ENCODE data around the gene CKS2.
A peak's percentile ranks its signal among the peaks of the same experiment; 100 is the strongest.

Gene CKS2

GRCh38 chr9:89304020-89304833, 6.8 kb upstream of the CKS2 start:
- H3K4me1 Mint-ChIP-seq, result peaks cover 5% of the 10 kb centered on the region
- peaks cover 8% of the 10 kb centered on the region for H3K36me3 Mint-ChIP-seq
- H3K4me3 Mint-ChIP-seq, result no peak overlapping the region
- H3K27me3 Mint-ChIP-seq, result no peaks in the 10 kb centered on the region
- H3K9me3 Mint-ChIP-seq, result no peaks in the 10 kb centered on the region
- H3K27ac Mint-ChIP-seq, result no peak overlapping the region

- Mint-ChIP-seq H3K27ac (no peak overlapping the region), H3K9me3 (no peaks in the 10 kb centered on the region), H3K27me3 (no peaks in the 10 kb centered on the region), H3K4me3 (no peak overlapping the region), H3K4me1 (peaks cover 5% of the 10 kb centered on the region), H3K36me3 (peaks cover 8% of the 10 kb centered on the region)
Observed at GRCh38 chr9:89304834-89305188, 6.2 kb upstream of the CKS2 start.

GRCh38 chr9:89305868-89306267, 5.1 kb upstream of the CKS2 start:
- H3K9me3 Mint-ChIP-seq, result no peaks in the 10 kb centered on the region
- peaks cover 6% of the 10 kb centered on the region for H3K36me3 Mint-ChIP-seq
- H3K27ac Mint-ChIP-seq, result no peak overlapping the region
- H3K4me3 Mint-ChIP-seq, result no peak overlapping the region
- no peaks in the 10 kb centered on the region for H3K27me3 Mint-ChIP-seq
- peaks cover 5% of the 10 kb centered on the region for H3K4me1 Mint-ChIP-seq

- Mint-ChIP-seq H3K4me3 (peak overlapping the region; percentile 90), H3K27ac (peak overlapping the region; percentile 35), H3K27me3 (no peaks in the 10 kb centered on the region), H3K36me3 (peaks cover 6% of the 10 kb centered on the region), H3K4me1 (peaks cover 19% of the 10 kb centered on the region), H3K9me3 (no peaks in the 10 kb centered on the region)
Observed at GRCh38 chr9:89309166-89309565, 1.8 kb upstream of the CKS2 start.

- H3K27me3 Mint-ChIP-seq, result no peaks in the 10 kb centered on the region
- H3K4me3 Mint-ChIP-seq, result peak overlapping the region; percentile 90
- no peaks in the 10 kb centered on the region for H3K9me3 Mint-ChIP-seq
- peaks cover 26% of the 10 kb centered on the region for H3K4me1 Mint-ChIP-seq
- peaks cover 4% of the 10 kb centered on the region for H3K36me3 Mint-ChIP-seq
- peak overlapping the region; percentile 92 for H3K27ac Mint-ChIP-seq
Observed at GRCh38 chr9:89309608-89310474, 1.2 kb upstream of the CKS2 start.

- peaks cover 4% of the 10 kb centered on the region for H3K36me3 Mint-ChIP-seq
- H3K4me3 Mint-ChIP-seq, result peak overlapping the region; percentile 90
- H3K9me3 Mint-ChIP-seq, result no peaks in the 10 kb centered on the region
Observed at GRCh38 chr9:89311346-89312221, 589 bp downstream of the CKS2 start.

GRCh38 chr9:89312222-89312571, 1.2 kb downstream of the CKS2 start:
- Mint-ChIP-seq H3K4me1 (peaks cover 32% of the 10 kb centered on the region), H3K27ac (peak overlapping the region; percentile 23), H3K36me3 (peaks cover 9% of the 10 kb centered on the region), H3K27me3 (no peaks in the 10 kb centered on the region), H3K4me3 (peak overlapping the region; percentile 85), H3K9me3 (no peaks in the 10 kb centered on the region)

More at GRCh38 chr9:89311346-89312221, 589 bp downstream of the CKS2 start:
- Mint-ChIP-seq H3K27ac (peak overlapping the region; percentile 97), H3K4me1 (peaks cover 30% of the 10 kb centered on the region), H3K27me3 (no peaks in the 10 kb centered on the region)

- Mint-ChIP-seq H3K9me3 (no peaks in the 10 kb centered on the region), H3K27ac (no peak overlapping the region)
Observed at GRCh38 chr9:89313842-89314241, 2.8 kb downstream of the CKS2 start.

GRCh38 chr9:89314955-89315354, 4.0 kb downstream of the CKS2 start:
- H3K4me1 Mint-ChIP-seq, result peaks cover 45% of the 10 kb centered on the region
- peaks cover 18% of the 10 kb centered on the region for H3K36me3 Mint-ChIP-seq
- H3K4me3 Mint-ChIP-seq, result no peak overlapping the region

More at GRCh38 chr9:89313842-89314241, 2.8 kb downstream of the CKS2 start:
- Mint-ChIP-seq H3K4me1 (peaks cover 37% of the 10 kb centered on the region), H3K27me3 (no peaks in the 10 kb centered on the region), H3K36me3 (peaks cover 16% of the 10 kb centered on the region), H3K4me3 (no peak overlapping the region)

GRCh38 chr9:89315482-89315881, 4.5 kb downstream of the CKS2 start:
- H3K27me3 Mint-ChIP-seq, result no peaks in the 10 kb centered on the region
- H3K36me3 Mint-ChIP-seq, result peaks cover 18% of the 10 kb centered on the region
- no peak overlapping the region for H3K27ac Mint-ChIP-seq
- H3K9me3 Mint-ChIP-seq, result no peaks in the 10 kb centered on the region
- no peak overlapping the region for H3K4me3 Mint-ChIP-seq
- H3K4me1 Mint-ChIP-seq, result peaks cover 48% of the 10 kb centered on the region

More at GRCh38 chr9:89314955-89315354, 4.0 kb downstream of the CKS2 start:
- Mint-ChIP-seq H3K27me3 (no peaks in the 10 kb centered on the region), H3K9me3 (no peaks in the 10 kb centered on the region), H3K27ac (no peak overlapping the region)

- H3K36me3 Mint-ChIP-seq, result peaks cover 28% of the 10 kb centered on the region
- no peaks in the 10 kb centered on the region for H3K9me3 Mint-ChIP-seq
- no peaks in the 10 kb centered on the region for H3K27me3 Mint-ChIP-seq
- H3K4me3 Mint-ChIP-seq, result peak overlapping the region; percentile 95
- peak overlapping the region; percentile 99 for H3K27ac Mint-ChIP-seq
- H3K4me1 Mint-ChIP-seq, result peaks cover 65% of the 10 kb centered on the region
Observed at GRCh38 chr9:89317282-89317681, 6.3 kb downstream of the CKS2 start.

GRCh38 chr9:89318123-89319014, 7.4 kb downstream of the CKS2 start, which contains the start of gene SECISBP2:
Gene SECISBP2 (plus strand): TSS chr9:89318500. CDS start chr9:89318577, 77 bp downstream.
- Mint-ChIP-seq H3K9me3 (no peaks in the 10 kb centered on the region), H3K36me3 (peaks cover 35% of the 10 kb centered on the region), H3K4me3 (peak within 1 kb of the TSS; percentile 95), H3K4me1 (peaks cover 69% of the 10 kb centered on the region), H3K27me3 (no peaks in the 10 kb centered on the region), H3K27ac (peak within 1 kb of the TSS; percentile 99)

- Mint-ChIP-seq H3K4me3 (peak overlapping the region; percentile 95), H3K36me3 (peaks cover 35% of the 10 kb centered on the region), H3K9me3 (no peaks in the 10 kb centered on the region), H3K4me1 (peaks cover 70% of the 10 kb centered on the region), H3K27ac (peak overlapping the region; percentile 98), H3K27me3 (no peaks in the 10 kb centered on the region)
Observed at GRCh38 chr9:89319015-89319905, 8.3 kb downstream of the CKS2 start.
